ENCODE data around the gene RFX3. TPM values are rescaled to one million over a fixed set of nuclear protein-coding genes. Genes with fewer than 3 reads are reported as not detected.

The RFX3 gene
- total RNA-seq, 1 experiment from 2014 or later, result 7.4 TPM

DNA sequence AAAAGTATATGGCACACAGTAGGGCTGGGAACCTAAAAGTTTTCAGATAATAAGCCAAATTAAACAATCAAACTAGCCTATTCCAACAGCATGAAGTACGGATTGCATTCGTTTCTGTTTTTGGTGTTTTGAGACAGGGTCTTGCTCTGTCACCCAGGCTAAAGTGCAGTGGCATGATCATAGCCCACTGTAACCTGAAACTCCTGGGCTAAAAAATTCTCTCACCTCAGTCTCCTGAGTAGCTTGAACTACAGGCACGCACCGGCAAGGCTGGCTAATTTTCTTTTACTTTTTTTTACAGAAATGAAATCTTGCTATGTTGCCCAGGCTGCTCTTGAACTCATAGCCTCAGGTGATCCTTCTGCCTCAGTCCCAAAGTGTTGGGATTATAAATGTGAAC lies 5.2 kb downstream of the RFX3 start:
- BruUV-seq (replicated peaks), result no TSS peak
- peaks cover 52% of the 10 kb centered on the region for H3K4me1 ChIP-seq (ENCODE audit: insufficient read depth, low read length, poor library complexity, severe bottlenecking)
- ChIA-PET POLR2A (ENCODE audit: low non-redundant PET) (no interaction called here), CTCF (no interaction called here)
- no peak for DNase-seq (ENCODE audit: low spot score)
- no peaks in the 10 kb centered on the region for H3K36me3 ChIP-seq (ENCODE audit: insufficient read depth, low read length, poor library complexity, severe bottlenecking)
- TF ChIP-seq CTCF (conservative IDR thresholded peaks at IDR 0.05; ENCODE audit: low read depth, low read length), result no peak
- no peak for TF ChIP-seq EZH2 (IDR thresholded peaks at IDR 0.05; ENCODE audit: borderline replicate concordance, low read depth, low read length, poor library complexity, severe bottlenecking)
- intact Hi-C loops (cut with micrococcal nuclease; ENCODE audit: unreplicated experiment), result loop anchor here (10.0 kb wide), 2 partner anchors 434 to 676 kb away; partner anchors contain the start of gene PUM3
- no peak overlapping the region for H3K27ac ChIP-seq (ENCODE audit: low read depth, low read length, poor library complexity, severe bottlenecking)
- no peaks in the 10 kb centered on the region for H3K27me3 ChIP-seq (replicated peaks; ENCODE audit: insufficient read depth, low read depth, low read length, poor library complexity)
- H3K4me3 ChIP-seq (ENCODE audit: low read depth, low read length, poor library complexity, severe bottlenecking), result no peak overlapping the region
- no peaks in the 10 kb centered on the region for H3K9me3 ChIP-seq (ENCODE audit: low read depth, low read length, poor library complexity, severe bottlenecking)

DNA sequence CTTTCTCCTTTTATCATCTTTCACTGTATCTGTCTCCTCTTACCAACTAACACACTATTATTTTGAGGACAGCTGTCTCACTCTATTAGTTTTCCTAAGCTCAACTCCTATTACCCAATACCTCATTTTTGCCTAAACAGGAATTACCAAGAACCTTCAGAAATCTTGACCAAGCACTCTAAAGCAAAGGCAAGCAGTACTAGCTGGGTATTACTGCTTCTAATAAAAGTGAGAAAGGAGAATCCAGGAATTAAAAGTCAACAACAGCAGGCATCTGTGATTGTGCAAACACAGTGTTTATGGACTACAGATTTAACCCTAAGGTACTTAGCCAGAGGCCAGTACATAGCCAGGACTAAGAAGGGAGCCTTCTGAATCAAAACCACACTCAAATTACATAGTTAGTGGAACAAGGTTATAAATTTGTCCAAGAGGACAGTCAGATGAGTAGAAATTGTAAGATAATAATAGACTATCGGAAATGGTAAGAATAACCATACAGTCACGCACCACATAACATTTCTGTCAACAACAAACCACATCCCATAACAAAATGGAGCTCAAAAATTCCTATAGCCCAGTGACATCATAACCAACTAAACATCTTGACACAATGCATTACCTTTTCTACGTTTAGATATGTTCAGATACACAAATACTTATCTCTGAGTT lies 8.3 kb downstream of the RFX3 start:
- intact Hi-C loops (cut with micrococcal nuclease; ENCODE audit: unreplicated experiment), result no loop called here

GRCh38 chr9:3516667-3517330 lies 9.0 kb downstream of the RFX3 start:
- no TSS peak for BruUV-seq (replicated peaks)
- intact Hi-C loops (cut with micrococcal nuclease; ENCODE audit: unreplicated experiment), result no loop called here
- H3K36me3 ChIP-seq (ENCODE audit: insufficient read depth, low read length, poor library complexity, severe bottlenecking), result no peaks in the 10 kb centered on the region
- TF ChIP-seq CTCF (conservative IDR thresholded peaks at IDR 0.05; ENCODE audit: low read depth, low read length), result no peak
- no peak for TF ChIP-seq EZH2 (IDR thresholded peaks at IDR 0.05; ENCODE audit: borderline replicate concordance, low read depth, low read length, poor library complexity, severe bottlenecking)
- no peak overlapping the region for H3K4me3 ChIP-seq (ENCODE audit: low read depth, low read length, poor library complexity, severe bottlenecking)
- DNase-seq (ENCODE audit: low spot score), result peak; percentile 52
- peaks cover 60% of the 10 kb centered on the region for H3K4me1 ChIP-seq (ENCODE audit: insufficient read depth, low read length, poor library complexity, severe bottlenecking)
- H3K27me3 ChIP-seq (replicated peaks; ENCODE audit: insufficient read depth, low read depth, low read length, poor library complexity), result no peaks in the 10 kb centered on the region
- H3K9me3 ChIP-seq (ENCODE audit: low read depth, low read length, poor library complexity, severe bottlenecking), result no peaks in the 10 kb centered on the region
- ChIA-PET CTCF (no interaction called here), POLR2A (ENCODE audit: low non-redundant PET) (no interaction called here)
- H3K27ac ChIP-seq (ENCODE audit: low read depth, low read length, poor library complexity, severe bottlenecking), result no peak overlapping the region

More for the DNA sequence above, 8.3 kb downstream of the RFX3 start:
- ChIA-PET POLR2A (ENCODE audit: low non-redundant PET) (interaction anchor here (0.6 kb wide), 1 partner anchor 11 kb away, joined by 3 read pairs; no protein-coding TSS in a partner anchor), CTCF (no interaction called here)
- TF ChIP-seq EZH2 (IDR thresholded peaks at IDR 0.05; ENCODE audit: borderline replicate concordance, low read depth, low read length, poor library complexity, severe bottlenecking) (no peak), CTCF (conservative IDR thresholded peaks at IDR 0.05; ENCODE audit: low read depth, low read length) (no peak)
- no peaks in the 10 kb centered on the region for H3K36me3 ChIP-seq (ENCODE audit: insufficient read depth, low read length, poor library complexity, severe bottlenecking)
- H3K27me3 ChIP-seq (replicated peaks; ENCODE audit: insufficient read depth, low read depth, low read length, poor library complexity), result no peaks in the 10 kb centered on the region
- no peak overlapping the region for H3K4me3 ChIP-seq (ENCODE audit: low read depth, low read length, poor library complexity, severe bottlenecking)
- H3K4me1 ChIP-seq (ENCODE audit: insufficient read depth, low read length, poor library complexity, severe bottlenecking), result peaks cover 62% of the 10 kb centered on the region
- no peaks in the 10 kb centered on the region for H3K9me3 ChIP-seq (ENCODE audit: low read depth, low read length, poor library complexity, severe bottlenecking)
- BruUV-seq (replicated peaks), result no TSS peak
- DNase-seq (ENCODE audit: low spot score), result no peak
- no peak overlapping the region for H3K27ac ChIP-seq (ENCODE audit: low read depth, low read length, poor library complexity, severe bottlenecking)
